SU-DHL-6 (cell line): ENCODE measurements around the gene AKR1B1.

ENCODE experiments used
- H2AFZ ChIP-seq: fragments of 200-600 bp; sonication (generic); 2 replicates; pipeline ENCODE4 v1.6.1; 2014; ENCODE audit warnings: low read depth, mild to moderate bottlenecking, moderate library complexity, mixed read lengths, antibody characterized with exemption, low read length; ENCODE audit not compliant: severe bottlenecking
- H3F3A ChIP-seq: fragments of 200-600 bp; shearing (Covaris generic); 2 replicates; pipeline ENCODE4 v1.6.0; 2016; ENCODE audit warnings: antibody characterized with exemption, mild to moderate bottlenecking; ENCODE audit not compliant: insufficient read depth
- H3K27ac ChIP-seq: fragments of 200-600 bp; sonication (generic); 2 replicates; pipeline ENCODE4 v1.5.1; 2016; ENCODE audit warnings: low read depth, mild to moderate bottlenecking, low read length, moderate library complexity, mixed read lengths
- H3K27me3 ChIP-seq: fragments of 200-600 bp; sonication (generic), shearing (Covaris generic); 2 replicates; pipeline ENCODE4 v1.6.0; 2014; ENCODE audit warnings: mild to moderate bottlenecking, low read length
- H3K36me3 ChIP-seq: fragments of 200-600 bp; sonication (generic); 2 replicates; pipeline ENCODE4 v1.6.1; 2014; ENCODE audit warnings: mild to moderate bottlenecking, low read length, mixed read lengths
- H3K4me2 ChIP-seq: fragments of 300-600, 200-600 bp; shearing (Covaris generic), sonication (generic); 2 replicates; pipeline ENCODE4 v1.6.0; 2014; ENCODE audit warnings: low read length, low read depth, mild to moderate bottlenecking; ENCODE audit not compliant: poor library complexity, severe bottlenecking
- H3K4me3 ChIP-seq: fragments of 200-600 bp; sonication (generic); 2 replicates; pipeline ENCODE4 v1.5.1; 2014; ENCODE audit warnings: antibody characterized with exemption, low read length, mild to moderate bottlenecking, mixed read lengths; ENCODE audit not compliant: insufficient read depth, poor library complexity, severe bottlenecking
- H3K79me2 ChIP-seq: fragments of 200-600 bp; sonication (generic); 2 replicates; pipeline ENCODE4 v1.6.1; 2014; ENCODE audit warnings: mild to moderate bottlenecking, low read length, moderate library complexity; ENCODE audit not compliant: insufficient read depth
- H3K9ac ChIP-seq: fragments of 200-600 bp; sonication (generic); 2 replicates; pipeline ENCODE4 v1.7.0; 2014; ENCODE audit warnings: mild to moderate bottlenecking, low read length
- H3K9me2 ChIP-seq: fragments of 200-600 bp; sonication (generic); replicated peaks from 2 replicates; pipeline ENCODE4 v1.6.1; 2014; ENCODE audit warnings: low read length; ENCODE audit not compliant: insufficient read depth
- H3K9me3 ChIP-seq: fragments of 200-600 bp; sonication (generic); 2 replicates; pipeline ENCODE4 v1.6.1; 2014; ENCODE audit warnings: low read length, mixed read lengths; ENCODE audit not compliant: insufficient read depth
- H4K20me1 ChIP-seq: fragments of 200-600 bp; sonication (generic); 2 replicates; pipeline ENCODE4 v1.6.1; 2014; ENCODE audit warnings: low read depth, mild to moderate bottlenecking, antibody characterized with exemption, low read length, moderate library complexity, mixed read lengths
- EZH2phosphoT487 ChIP-seq: fragments of 200-600 bp; sonication (generic), shearing (Covaris generic); conservative IDR thresholded peaks from 2 replicates; pipeline ENCODE4 v1.6.1; 2018; ENCODE audit warnings: mild to moderate bottlenecking, antibody characterized with exemption, low read length, moderate library complexity, mixed read lengths
- TF ChIP-seq, protein P1 (sequence below): fragments of 200-600 bp; sonication (generic); IDR thresholded peaks from one replicate; pipeline ENCODE4 v1.5.1; 2017; ENCODE audit warnings: antibody characterized with exemption, mild to moderate bottlenecking, low read length, moderate library complexity; ENCODE audit not compliant: insufficient read depth, poor library complexity, severe bottlenecking

AKR1B1 gene

GRCh38 chr7:134458341-134458805 is 527 bp downstream of the AKR1B1 start:
- peak overlapping the region; percentile 90 for H3K9ac ChIP-seq
- peak overlapping the region; percentile 73 for H3K4me2 ChIP-seq
- peak overlapping the region; percentile 59 for H3K4me3 ChIP-seq
- no peaks in the 10 kb centered on the region for H3K36me3 ChIP-seq
- H3K27ac ChIP-seq = peak overlapping the region; percentile 61
- no peaks in the 10 kb centered on the region for H4K20me1 ChIP-seq
- TF ChIP-seq, protein P1, sequence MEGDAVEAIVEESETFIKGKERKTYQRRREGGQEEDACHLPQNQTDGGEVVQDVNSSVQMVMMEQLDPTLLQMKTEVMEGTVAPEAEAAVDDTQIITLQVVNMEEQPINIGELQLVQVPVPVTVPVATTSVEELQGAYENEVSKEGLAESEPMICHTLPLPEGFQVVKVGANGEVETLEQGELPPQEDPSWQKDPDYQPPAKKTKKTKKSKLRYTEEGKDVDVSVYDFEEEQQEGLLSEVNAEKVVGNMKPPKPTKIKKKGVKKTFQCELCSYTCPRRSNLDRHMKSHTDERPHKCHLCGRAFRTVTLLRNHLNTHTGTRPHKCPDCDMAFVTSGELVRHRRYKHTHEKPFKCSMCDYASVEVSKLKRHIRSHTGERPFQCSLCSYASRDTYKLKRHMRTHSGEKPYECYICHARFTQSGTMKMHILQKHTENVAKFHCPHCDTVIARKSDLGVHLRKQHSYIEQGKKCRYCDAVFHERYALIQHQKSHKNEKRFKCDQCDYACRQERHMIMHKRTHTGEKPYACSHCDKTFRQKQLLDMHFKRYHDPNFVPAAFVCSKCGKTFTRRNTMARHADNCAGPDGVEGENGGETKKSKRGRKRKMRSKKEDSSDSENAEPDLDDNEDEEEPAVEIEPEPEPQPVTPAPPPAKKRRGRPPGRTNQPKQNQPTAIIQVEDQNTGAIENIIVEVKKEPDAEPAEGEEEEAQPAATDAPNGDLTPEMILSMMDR = peak; percentile 53
- TF ChIP-seq EZH2phosphoT487 = no peak
- no peaks in the 10 kb centered on the region for H3K9me3 ChIP-seq
- no peaks in the 10 kb centered on the region for H3F3A ChIP-seq
- H3K79me2 ChIP-seq = peaks cover 39% of the 10 kb centered on the region
- H2AFZ ChIP-seq = peak overlapping the region; percentile 93
- no peaks in the 10 kb centered on the region for H3K9me2 ChIP-seq
- no peaks in the 10 kb centered on the region for H3K27me3 ChIP-seq

GRCh38 chr7:134457210-134457609 is 1.7 kb downstream of the AKR1B1 start:
- H3K9me3 ChIP-seq = no peaks in the 10 kb centered on the region
- no peaks in the 10 kb centered on the region for H4K20me1 ChIP-seq
- H3K9ac ChIP-seq = no peak overlapping the region
- no peaks in the 10 kb centered on the region for H3F3A ChIP-seq
- H3K4me2 ChIP-seq = peak overlapping the region; percentile 73
- no peak overlapping the region for H3K27ac ChIP-seq
- peaks cover 49% of the 10 kb centered on the region for H3K79me2 ChIP-seq
- no peaks in the 10 kb centered on the region for H3K27me3 ChIP-seq
- no peak overlapping the region for H3K4me3 ChIP-seq
- no peaks in the 10 kb centered on the region for H3K36me3 ChIP-seq
- no peaks in the 10 kb centered on the region for H3K9me2 ChIP-seq
- TF ChIP-seq, protein P1 = no peak
- TF ChIP-seq EZH2phosphoT487 = no peak
- no peak overlapping the region for H2AFZ ChIP-seq

DNA sequence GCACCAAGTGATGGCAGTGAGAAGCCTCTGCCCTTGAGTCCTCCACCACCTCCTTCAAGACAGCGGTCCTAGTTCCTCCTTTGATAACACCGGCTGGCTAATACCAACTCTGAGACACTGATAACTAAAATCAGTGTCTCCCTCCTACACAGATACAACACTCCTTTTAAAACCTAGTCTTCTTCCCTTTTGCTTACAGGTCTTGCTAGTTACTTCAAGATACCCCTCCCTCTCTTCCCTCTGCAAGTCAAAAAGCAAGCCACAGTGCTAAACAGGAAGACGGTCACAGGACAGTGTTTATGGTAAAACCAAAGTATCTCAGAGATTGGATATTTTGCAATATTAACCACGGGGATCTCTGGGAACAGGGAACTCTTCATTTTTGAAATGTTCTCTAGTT is 4.6 kb downstream of the AKR1B1 start:
- H3K36me3 ChIP-seq = no peaks in the 10 kb centered on the region
- H3K9me3 ChIP-seq = no peaks in the 10 kb centered on the region
- TF ChIP-seq, protein P1 = no peak
- TF ChIP-seq EZH2phosphoT487 = no peak
- peaks cover 57% of the 10 kb centered on the region for H3K79me2 ChIP-seq
- H3K9ac ChIP-seq = no peak overlapping the region
- no peaks in the 10 kb centered on the region for H3K9me2 ChIP-seq
- H3K4me2 ChIP-seq = no peak overlapping the region
- H3K27ac ChIP-seq = no peak overlapping the region
- no peaks in the 10 kb centered on the region for H4K20me1 ChIP-seq
- H3F3A ChIP-seq = no peaks in the 10 kb centered on the region
- no peaks in the 10 kb centered on the region for H3K27me3 ChIP-seq
- no peak overlapping the region for H3K4me3 ChIP-seq
- no peak overlapping the region for H2AFZ ChIP-seq
